Fibroblast of mammary gland (primary cell): ENCODE measurements around the gene SLC9A1.

Experiments
- DNase-seq: peaks from one replicate; pipeline ENCODE4 v3.0.0-alpha.2; 2010; ENCODE audit warnings: low read depth
- H3K4me3 ChIP-seq: 2 replicates; pipeline ENCODE4 v1.5.1; 2011; ENCODE audit warnings: low read depth, mild to moderate bottlenecking, low read length, moderate library complexity; ENCODE audit not compliant: control insufficient read depth
- TF ChIP-seq, protein P1 (sequence below): conservative IDR thresholded peaks from 2 replicates; pipeline ENCODE4 v1.5.1; 2011; ENCODE audit warnings: low read depth, low read length, inconsistent platforms; ENCODE audit not compliant: control insufficient read depth, insufficient read depth

The SLC9A1 gene

GRCh38 chr1:27152004-27152828 lies 2.7 kb downstream of the SLC9A1 start:
- peak overlapping the region; percentile 60 for H3K4me3 ChIP-seq
- TF ChIP-seq, protein P1, sequence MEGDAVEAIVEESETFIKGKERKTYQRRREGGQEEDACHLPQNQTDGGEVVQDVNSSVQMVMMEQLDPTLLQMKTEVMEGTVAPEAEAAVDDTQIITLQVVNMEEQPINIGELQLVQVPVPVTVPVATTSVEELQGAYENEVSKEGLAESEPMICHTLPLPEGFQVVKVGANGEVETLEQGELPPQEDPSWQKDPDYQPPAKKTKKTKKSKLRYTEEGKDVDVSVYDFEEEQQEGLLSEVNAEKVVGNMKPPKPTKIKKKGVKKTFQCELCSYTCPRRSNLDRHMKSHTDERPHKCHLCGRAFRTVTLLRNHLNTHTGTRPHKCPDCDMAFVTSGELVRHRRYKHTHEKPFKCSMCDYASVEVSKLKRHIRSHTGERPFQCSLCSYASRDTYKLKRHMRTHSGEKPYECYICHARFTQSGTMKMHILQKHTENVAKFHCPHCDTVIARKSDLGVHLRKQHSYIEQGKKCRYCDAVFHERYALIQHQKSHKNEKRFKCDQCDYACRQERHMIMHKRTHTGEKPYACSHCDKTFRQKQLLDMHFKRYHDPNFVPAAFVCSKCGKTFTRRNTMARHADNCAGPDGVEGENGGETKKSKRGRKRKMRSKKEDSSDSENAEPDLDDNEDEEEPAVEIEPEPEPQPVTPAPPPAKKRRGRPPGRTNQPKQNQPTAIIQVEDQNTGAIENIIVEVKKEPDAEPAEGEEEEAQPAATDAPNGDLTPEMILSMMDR, result no peak
- no peak for DNase-seq

GRCh38 chr1:27150641-27151040 lies 4.3 kb downstream of the SLC9A1 start:
- H3K4me3 ChIP-seq, result no peak overlapping the region
- TF ChIP-seq, protein P1, result no peak
- DNase-seq, result no peak

DNA sequence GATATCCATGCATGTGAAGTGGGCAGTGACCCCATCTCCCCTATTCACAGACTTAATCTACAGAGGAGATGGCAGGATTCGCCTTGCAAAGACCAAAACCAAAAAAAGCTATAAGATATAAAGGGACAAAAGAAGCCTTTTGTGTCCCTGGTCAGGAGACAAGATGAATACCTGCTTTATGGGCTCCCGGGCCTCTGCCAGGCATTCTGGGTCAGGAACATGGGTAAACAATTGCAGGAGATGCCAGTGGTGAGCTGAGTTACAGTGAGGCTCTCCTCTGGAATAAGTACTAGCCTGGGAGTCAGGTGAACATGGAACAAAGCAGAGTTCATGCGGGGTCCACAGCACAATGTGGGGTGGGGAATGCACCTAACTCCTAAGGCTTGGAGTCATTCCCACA lies 4.7 kb downstream of the SLC9A1 start:
- TF ChIP-seq, protein P1, result no peak
- DNase-seq, result no peak
- H3K4me3 ChIP-seq, result no peak overlapping the region

- no peak overlapping the region for H3K4me3 ChIP-seq
- no peak for DNase-seq
- TF ChIP-seq, protein P1, result no peak
Observed at GRCh38 chr1:27149762-27150113, 5.2 kb downstream of the SLC9A1 start.

GRCh38 chr1:27149084-27149761 lies 5.7 kb downstream of the SLC9A1 start:
- TF ChIP-seq, protein P1, result no peak
- no peak overlapping the region for H3K4me3 ChIP-seq
- no peak for DNase-seq

GRCh38 chr1:27148591-27148990 lies 6.3 kb downstream of the SLC9A1 start:
- no peak for DNase-seq
- no peak overlapping the region for H3K4me3 ChIP-seq
- TF ChIP-seq, protein P1, result no peak
